GM12878 (cell line): ENCODE measurements around the gene SAMD7.

ENCODE experiments used
- BMI1 ChIP-seq: fragments of 450-650 bp; IDR thresholded peaks from 2 replicates; pipeline ENCODE4 v1.6.1; 2016; ENCODE audit warnings: mild to moderate bottlenecking, moderate library complexity, borderline replicate concordance
- CBX5 ChIP-seq: sonication (generic); IDR thresholded peaks from 2 replicates; pipeline ENCODE4 v1.6.1; 2016; ENCODE audit warnings: low read depth, moderate library complexity, mild to moderate bottlenecking, inconsistent platforms
- EZH2 ChIP-seq: IDR thresholded peaks from 2 replicates; pipeline ENCODE4 v1.6.1; 2012; ENCODE audit warnings: low read depth, mild to moderate bottlenecking, control low read depth, inconsistent platforms, low read length, borderline replicate concordance; ENCODE audit not compliant: control insufficient read depth
- MEF2A ChIP-seq: IDR thresholded peaks from 2 replicates; pipeline ENCODE4 v1.6.1; 2011; ENCODE audit warnings: low read depth, mild to moderate bottlenecking, low read length, moderate library complexity; ENCODE audit not compliant: insufficient read depth
- PAX8 ChIP-seq: fragments of 450-650 bp; IDR thresholded peaks from 2 replicates; pipeline ENCODE4 v1.6.1; 2017; ENCODE audit warnings: mild to moderate bottlenecking, moderate library complexity
- POLR2A ChIP-seq: IDR thresholded peaks from 2 replicates; pipeline ENCODE4 v1.6.1; 2011; ENCODE audit warnings: low read depth, mild to moderate bottlenecking, low read length
- RAD21 ChIP-seq: IDR thresholded peaks from 2 replicates; pipeline ENCODE4 v1.6.1; 2011; ENCODE audit warnings: mild to moderate bottlenecking, low read depth, low read length, moderate library complexity; ENCODE audit not compliant: insufficient read depth
- RCOR1 ChIP-seq: conservative IDR thresholded peaks from 2 replicates; pipeline ENCODE4 v1.6.1; 2012; ENCODE audit warnings: low read depth, low read length, improper control_type of control experiment
- RELA ChIP-seq: fragments of 450-650 bp; IDR thresholded peaks from 2 replicates; pipeline ENCODE4 v1.8.0; 2014; ENCODE audit warnings: borderline replicate concordance; ENCODE audit not compliant: partially characterized antibody
- SMC3 ChIP-seq: IDR thresholded peaks from 2 replicates; pipeline ENCODE4 v1.6.1; 2011; ENCODE audit warnings: low read length, improper control_type of control experiment, borderline replicate concordance
- TF ChIP-seq, protein P1 (sequence below): IDR thresholded peaks from 2 replicates; pipeline ENCODE4 v1.6.1; 2012; ENCODE audit warnings: low read depth, low read length, improper control_type of control experiment
- TF ChIP-seq, protein P2 (sequence below), 3 experiments: IDR thresholded peaks in 2 of 3; conservative IDR thresholded peaks in 1 of 3; 2 replicates each; pipeline ENCODE4 v1.5.1; 2011; ENCODE audit warnings: low read depth in 3 of 3, low read length in 3 of 3, mild to moderate bottlenecking in 3 of 3, control low read depth in 2 of 3, moderate library complexity in 2 of 3, inconsistent platforms in 1 of 3, mixed read lengths in 1 of 3; ENCODE audit not compliant: control insufficient read depth in 2 of 3, insufficient read depth in 1 of 3; ENCODE audit errors: extremely low read depth in 1 of 3

DNA sequence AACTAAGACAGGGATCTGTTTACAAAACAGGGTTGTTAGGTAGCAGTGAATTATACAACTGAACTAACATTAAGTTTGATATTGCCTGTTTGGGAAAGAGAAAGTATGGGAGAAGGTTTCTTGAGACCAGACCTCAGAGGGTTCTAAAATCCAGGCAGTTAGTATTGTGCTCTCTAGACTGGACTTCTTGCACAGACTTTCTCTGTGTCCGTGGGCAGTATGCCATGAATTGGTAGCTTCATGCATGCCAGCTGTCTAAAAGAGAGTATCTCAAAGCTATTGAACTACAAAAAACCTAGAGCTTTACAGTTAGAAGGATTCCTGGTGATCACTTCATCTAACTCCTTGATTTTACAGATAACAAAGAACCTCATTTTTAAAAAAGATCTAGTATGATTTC, 12.5 kb downstream of the SAMD7 start:
- no peak for TF ChIP-seq RCOR1
- no peak for TF ChIP-seq CBX5
- TF ChIP-seq PAX8: no peak
- TF ChIP-seq SMC3: no peak
- TF ChIP-seq RAD21: no peak
- TF ChIP-seq, protein P1, sequence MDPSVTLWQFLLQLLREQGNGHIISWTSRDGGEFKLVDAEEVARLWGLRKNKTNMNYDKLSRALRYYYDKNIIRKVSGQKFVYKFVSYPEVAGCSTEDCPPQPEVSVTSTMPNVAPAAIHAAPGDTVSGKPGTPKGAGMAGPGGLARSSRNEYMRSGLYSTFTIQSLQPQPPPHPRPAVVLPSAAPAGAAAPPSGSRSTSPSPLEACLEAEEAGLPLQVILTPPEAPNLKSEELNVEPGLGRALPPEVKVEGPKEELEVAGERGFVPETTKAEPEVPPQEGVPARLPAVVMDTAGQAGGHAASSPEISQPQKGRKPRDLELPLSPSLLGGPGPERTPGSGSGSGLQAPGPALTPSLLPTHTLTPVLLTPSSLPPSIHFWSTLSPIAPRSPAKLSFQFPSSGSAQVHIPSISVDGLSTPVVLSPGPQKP: no peak
- no peak for TF ChIP-seq RELA
- no peak for TF ChIP-seq MEF2A
- TF ChIP-seq EZH2: no peak
- no peak for TF ChIP-seq POLR2A
- TF ChIP-seq, protein P2, sequence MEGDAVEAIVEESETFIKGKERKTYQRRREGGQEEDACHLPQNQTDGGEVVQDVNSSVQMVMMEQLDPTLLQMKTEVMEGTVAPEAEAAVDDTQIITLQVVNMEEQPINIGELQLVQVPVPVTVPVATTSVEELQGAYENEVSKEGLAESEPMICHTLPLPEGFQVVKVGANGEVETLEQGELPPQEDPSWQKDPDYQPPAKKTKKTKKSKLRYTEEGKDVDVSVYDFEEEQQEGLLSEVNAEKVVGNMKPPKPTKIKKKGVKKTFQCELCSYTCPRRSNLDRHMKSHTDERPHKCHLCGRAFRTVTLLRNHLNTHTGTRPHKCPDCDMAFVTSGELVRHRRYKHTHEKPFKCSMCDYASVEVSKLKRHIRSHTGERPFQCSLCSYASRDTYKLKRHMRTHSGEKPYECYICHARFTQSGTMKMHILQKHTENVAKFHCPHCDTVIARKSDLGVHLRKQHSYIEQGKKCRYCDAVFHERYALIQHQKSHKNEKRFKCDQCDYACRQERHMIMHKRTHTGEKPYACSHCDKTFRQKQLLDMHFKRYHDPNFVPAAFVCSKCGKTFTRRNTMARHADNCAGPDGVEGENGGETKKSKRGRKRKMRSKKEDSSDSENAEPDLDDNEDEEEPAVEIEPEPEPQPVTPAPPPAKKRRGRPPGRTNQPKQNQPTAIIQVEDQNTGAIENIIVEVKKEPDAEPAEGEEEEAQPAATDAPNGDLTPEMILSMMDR (IDR thresholded peaks at IDR 0.05 in 2 of 3, conservative IDR thresholded peaks at IDR 0.05 in 1 of 3; ENCODE audit: control insufficient read depth in 2 of 3, extremely low read depth in 1 of 3, insufficient read depth in 1 of 3, low read depth in 3 of 3, low read length in 3 of 3): no peak
- no peak for TF ChIP-seq BMI1
